Keratinocyte (primary cell): Measurements from ENCODE around the gene HOXB8. TPM values are rescaled to one million over a fixed set of nuclear protein-coding genes. Genes with fewer than 3 reads are reported as not detected.

Experiments used
- DNase-seq: peaks from one replicate; pipeline ENCODE4 v3.0.0-alpha.2; 2011; ENCODE audit warnings: low read depth, missing footprints, low spot score
- FAIRE-seq: peaks from 2 replicates; lab custom pipeline; 2011; peaks lifted over from hg19 to GRCh38; lab: Jason Lieb, UNC
- H2AFZ ChIP-seq: 2 replicates; pipeline ENCODE4 v1.6.0; 2012; ENCODE audit warnings: low read length, control low read depth, inconsistent platforms; ENCODE audit not compliant: control insufficient read depth
- H3K27ac ChIP-seq: 2 replicates; pipeline ENCODE4 v1.5.1; 2011; ENCODE audit warnings: low read length; ENCODE audit not compliant: control insufficient read depth, insufficient read depth
- H3K27me3 ChIP-seq: 3 replicates; pipeline ENCODE4 v1.6.0; 2011; ENCODE audit warnings: low read length; ENCODE audit not compliant: control insufficient read depth, insufficient read depth; ENCODE audit errors: extremely low read depth
- H3K36me3 ChIP-seq, 2 experiments: 2 replicates in 1 of 2; 3 replicates in 1 of 2; pipeline ENCODE4 v1.5.1; 2011; ENCODE audit warnings: low read length in 2 of 2, mild to moderate bottlenecking in 1 of 2; ENCODE audit not compliant: control insufficient read depth in 2 of 2, insufficient read depth in 2 of 2; ENCODE audit errors: extremely low read depth in 1 of 2
- H3K4me1 ChIP-seq: 3 replicates; pipeline ENCODE4 v1.5.1; 2011; ENCODE audit warnings: low read length; ENCODE audit not compliant: control insufficient read depth, insufficient read depth; ENCODE audit errors: extremely low read depth
- H3K4me2 ChIP-seq: 3 replicates; pipeline ENCODE4 v1.6.0; 2011; ENCODE audit warnings: low read depth, low read length; ENCODE audit not compliant: control insufficient read depth, insufficient read depth; ENCODE audit errors: extremely low read depth
- H3K4me3 ChIP-seq, 3 experiments: fragments of 200-600 bp in 1 of 3; sonication (generic) in 1 of 3; 2 replicates in 2 of 3; 3 replicates in 1 of 3; pipeline ENCODE4 v1.5.1; 2011 to 2016; ENCODE audit warnings: low read length in 3 of 3, mild to moderate bottlenecking in 3 of 3, control low read depth in 2 of 3, inconsistent platforms in 1 of 3, low read depth in 1 of 3, mixed read lengths in 1 of 3, mixed run types in 1 of 3, moderate library complexity in 1 of 3; ENCODE audit not compliant: control insufficient read depth in 2 of 3, insufficient read depth in 2 of 3; ENCODE audit errors: extremely low read depth in 1 of 3
- H3K79me2 ChIP-seq: 2 replicates; pipeline ENCODE4 v1.6.0; 2012; ENCODE audit warnings: low read length; ENCODE audit not compliant: control insufficient read depth, insufficient read depth
- H3K9ac ChIP-seq: 3 replicates; pipeline ENCODE4 v1.6.0; 2011; ENCODE audit warnings: low read length; ENCODE audit not compliant: control insufficient read depth, insufficient read depth; ENCODE audit errors: extremely low read depth
- H3K9me1 ChIP-seq: 3 replicates; pipeline ENCODE4 v1.6.0; 2011; ENCODE audit warnings: low read length; ENCODE audit not compliant: control insufficient read depth, insufficient read depth; ENCODE audit errors: extremely low read depth
- H3K9me3 ChIP-seq: 2 replicates; pipeline ENCODE4 v1.5.1; 2012; ENCODE audit warnings: low read depth, low read length; ENCODE audit not compliant: control insufficient read depth
- H4K20me1 ChIP-seq: 3 replicates; pipeline ENCODE4 v1.6.0; 2011; ENCODE audit warnings: low read length; ENCODE audit not compliant: control insufficient read depth, insufficient read depth; ENCODE audit errors: extremely low read depth
- EZH2 ChIP-seq: IDR thresholded peaks from one replicate; pipeline ENCODE4 v1.6.1; 2012; ENCODE audit warnings: inconsistent platforms, mild to moderate bottlenecking, low read length, moderate library complexity
- dilution Hi-C: fragments of 300-500 bp; cut with MboI; formaldehyde crosslinking; loops from one replicate; pipeline ENCODE4 v1.7.0; 2020; ENCODE audit warnings: low sequenced_read_pairs; ENCODE audit not compliant: extremely low pct_ligation_motif_present
- polyA plus RNA-seq, 5 experiments: library from polyadenylated mRNA; depleted of rRNA in 3 of 5; stranded (reverse) in 3 of 5; stranded (forward) in 1 of 5; unstranded in 1 of 5; fragments of >200 nt; gene quantifications; 1 replicate in 1 of 5; 2 replicates in 3 of 5; 3 replicates in 1 of 5; pipeline versions ENCODE4 v1.2.1 to v1.2.3, GENCODE V29; 2011 to 2012; ENCODE audit warnings: missing spikeins in 2 of 5, low read depth in 1 of 5, low replicate concordance in 1 of 5
- TF ChIP-seq, protein P1 (sequence below), 3 experiments: IDR thresholded peaks in 1 of 3; conservative IDR thresholded peaks in 1 of 3; optimal IDR thresholded peaks in 1 of 3; 2 replicates in 2 of 3; 3 replicates in 1 of 3; pipeline versions ENCODE3 to v1.5.1; 2011; ENCODE audit warnings: low read length in 3 of 3, mild to moderate bottlenecking in 3 of 3, moderate library complexity in 2 of 3, control low read depth in 1 of 3, inconsistent platforms in 1 of 3; ENCODE audit not compliant: insufficient read depth in 2 of 3; ENCODE audit errors: extremely low read depth in 1 of 3

HOXB8 gene
- polyA plus RNA-seq, 1 donor (not counting 4 experiments of a cell fraction or from before 2014, with no cell fraction given), result not detected

DNA sequence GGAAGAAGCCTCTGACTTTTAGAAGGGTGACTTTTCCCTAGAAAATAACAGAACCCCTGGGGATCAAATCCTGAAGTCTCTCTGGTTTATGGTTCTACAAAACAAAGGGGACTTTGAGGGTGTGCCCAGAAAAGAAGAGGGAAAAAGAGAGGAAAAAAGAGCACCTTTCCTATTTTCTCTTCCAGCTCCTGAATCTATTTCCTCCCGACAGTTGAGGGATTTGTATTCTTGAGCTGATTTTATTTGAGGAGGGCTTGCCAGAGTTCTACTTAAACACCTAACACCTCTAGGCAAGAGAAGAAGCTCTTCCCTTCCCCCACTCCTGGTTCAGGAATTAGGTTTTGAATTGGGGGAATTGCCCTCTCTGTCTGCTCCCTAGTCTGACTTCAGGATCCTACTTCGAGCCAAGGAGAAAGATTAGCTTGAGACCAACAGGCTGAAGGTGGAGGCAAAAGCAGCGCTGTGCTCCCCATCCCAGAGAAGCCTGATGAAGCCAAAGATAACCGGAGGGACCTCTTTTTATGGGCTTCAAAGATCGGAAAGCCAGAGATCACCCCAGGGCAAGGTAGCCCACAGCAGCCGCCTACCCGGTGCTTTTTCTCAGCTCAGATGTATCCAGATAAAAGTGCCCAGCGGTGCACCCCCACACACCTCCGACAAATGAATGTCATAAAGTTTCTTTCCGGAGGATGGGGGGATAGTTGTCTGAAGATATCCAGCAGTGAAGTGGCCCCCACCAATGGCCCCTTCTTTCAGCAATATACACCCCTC, 25.8 kb downstream of the HOXB8 start:
- no peak overlapping the region for H3K9ac ChIP-seq
- no peaks in the 10 kb centered on the region for H4K20me1 ChIP-seq
- no peak for TF ChIP-seq EZH2
- TF ChIP-seq, protein P1, sequence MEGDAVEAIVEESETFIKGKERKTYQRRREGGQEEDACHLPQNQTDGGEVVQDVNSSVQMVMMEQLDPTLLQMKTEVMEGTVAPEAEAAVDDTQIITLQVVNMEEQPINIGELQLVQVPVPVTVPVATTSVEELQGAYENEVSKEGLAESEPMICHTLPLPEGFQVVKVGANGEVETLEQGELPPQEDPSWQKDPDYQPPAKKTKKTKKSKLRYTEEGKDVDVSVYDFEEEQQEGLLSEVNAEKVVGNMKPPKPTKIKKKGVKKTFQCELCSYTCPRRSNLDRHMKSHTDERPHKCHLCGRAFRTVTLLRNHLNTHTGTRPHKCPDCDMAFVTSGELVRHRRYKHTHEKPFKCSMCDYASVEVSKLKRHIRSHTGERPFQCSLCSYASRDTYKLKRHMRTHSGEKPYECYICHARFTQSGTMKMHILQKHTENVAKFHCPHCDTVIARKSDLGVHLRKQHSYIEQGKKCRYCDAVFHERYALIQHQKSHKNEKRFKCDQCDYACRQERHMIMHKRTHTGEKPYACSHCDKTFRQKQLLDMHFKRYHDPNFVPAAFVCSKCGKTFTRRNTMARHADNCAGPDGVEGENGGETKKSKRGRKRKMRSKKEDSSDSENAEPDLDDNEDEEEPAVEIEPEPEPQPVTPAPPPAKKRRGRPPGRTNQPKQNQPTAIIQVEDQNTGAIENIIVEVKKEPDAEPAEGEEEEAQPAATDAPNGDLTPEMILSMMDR (optimal IDR thresholded peaks at IDR 0.05 in 1 of 3, IDR thresholded peaks at IDR 0.05 in 1 of 3, conservative IDR thresholded peaks at IDR 0.05 in 1 of 3; ENCODE audit: extremely low read depth in 1 of 3, insufficient read depth in 2 of 3, low read length in 3 of 3), result no peak
- H3K27me3 ChIP-seq, result peaks cover 63% of the 10 kb centered on the region
- FAIRE-seq (no peak), DNase-seq (no peak)
- no peaks in the 10 kb centered on the region for H3K9me3 ChIP-seq
- no peaks in the 10 kb centered on the region for H3K9me1 ChIP-seq
- H3K36me3 ChIP-seq, result no peaks in the 10 kb centered on the region
- dilution Hi-C loops, result no loop called here
- peaks cover 17% of the 10 kb centered on the region for H3K4me1 ChIP-seq
- H2AFZ ChIP-seq, result no peak overlapping the region
- H3K4me2 ChIP-seq, result no peak overlapping the region
- no peak overlapping the region for H3K4me3 ChIP-seq
- no peaks in the 10 kb centered on the region for H3K79me2 ChIP-seq
- H3K27ac ChIP-seq, result no peak overlapping the region

GRCh38 chr17:48588528-48588927, 26.6 kb downstream of the HOXB8 start:
- no peaks in the 10 kb centered on the region for H3K9me3 ChIP-seq
- DNase-seq (no peak), FAIRE-seq (no peak)
- peaks cover 62% of the 10 kb centered on the region for H3K27me3 ChIP-seq
- no peak overlapping the region for H3K4me3 ChIP-seq
- H3K4me2 ChIP-seq, result no peak overlapping the region
- no peaks in the 10 kb centered on the region for H4K20me1 ChIP-seq
- H2AFZ ChIP-seq, result no peak overlapping the region
- H3K9ac ChIP-seq, result no peak overlapping the region
- no peaks in the 10 kb centered on the region for H3K36me3 ChIP-seq
- no peak overlapping the region for H3K27ac ChIP-seq
- peaks cover 17% of the 10 kb centered on the region for H3K4me1 ChIP-seq
- no peak for TF ChIP-seq EZH2
- TF ChIP-seq, protein P1 (optimal IDR thresholded peaks at IDR 0.05 in 1 of 3, IDR thresholded peaks at IDR 0.05 in 1 of 3, conservative IDR thresholded peaks at IDR 0.05 in 1 of 3; ENCODE audit: extremely low read depth in 1 of 3, insufficient read depth in 2 of 3, low read length in 3 of 3), result no peak
- no peaks in the 10 kb centered on the region for H3K79me2 ChIP-seq
- dilution Hi-C loops, result no loop called here
- no peaks in the 10 kb centered on the region for H3K9me1 ChIP-seq
